Duodenal mucosa (tissue), 2 donors: ENCODE data around the gene SETMAR.
"Not testable (repeated sequence)": the region's sequence is repeated elsewhere in the genome, so short reads cannot be mapped to it uniquely, and the experiment has no call there.

Experiments
- H3K27ac ChIP-seq: one replicate; pipeline ENCODE4 v1.7.0; 2013; ENCODE audit warnings: low read depth, low read length
- H3K27me3 ChIP-seq, 2 donors: one replicate each; pipeline ENCODE4 v1.7.0; 2013; ENCODE audit warnings: low read length in 2 of 2, control low read depth in 1 of 2; ENCODE audit not compliant: insufficient read depth in 2 of 2, control insufficient read depth in 1 of 2
- H3K36me3 ChIP-seq, 2 donors: one replicate each; pipeline ENCODE4 v1.7.0; 2013; ENCODE audit warnings: low read length in 2 of 2, control low read depth in 1 of 2; ENCODE audit not compliant: insufficient read depth in 2 of 2, control insufficient read depth in 1 of 2
- H3K4me1 ChIP-seq, 2 donors: one replicate each; pipeline ENCODE4 v1.7.0; 2013; ENCODE audit warnings: low read length in 2 of 2, control low read depth in 1 of 2; ENCODE audit not compliant: insufficient read depth in 2 of 2, control insufficient read depth in 1 of 2
- H3K4me3 ChIP-seq, 2 donors: one replicate each; pipeline ENCODE4 v1.7.0; 2013; ENCODE audit warnings: low read length in 2 of 2, low read depth in 1 of 2
- H3K9ac ChIP-seq, 2 donors: one replicate each; pipeline ENCODE4 v1.7.0; 2013; ENCODE audit warnings: low read length in 2 of 2, low read depth in 1 of 2
- H3K9me3 ChIP-seq, 2 donors: one replicate each; pipeline ENCODE4 v1.7.0; 2013; ENCODE audit warnings: low read length in 2 of 2, control low read depth in 1 of 2; ENCODE audit not compliant: control insufficient read depth in 1 of 2

Gene SETMAR

GRCh38 chr3:4311496-4311895 is 8.3 kb downstream of the SETMAR start:
- Histone ChIP-seq H3K27me3 (no peaks in the 10 kb centered on the region), H3K4me3 (no peak overlapping the region), H3K27ac (no peak overlapping the region), H3K4me1 (peaks cover 0 to 4% of the 10 kb centered on the region in 2 donors), H3K9me3 (no peaks in the 10 kb centered on the region), H3K36me3 (peaks cover 5 to 28% of the 10 kb centered on the region in 2 donors), H3K9ac (no peak overlapping the region)

GRCh38 chr3:4313606-4314293 is 10.6 kb downstream of the SETMAR start:
- no peaks in the 10 kb centered on the region for H3K9me3 ChIP-seq
- no peak overlapping the region for H3K27ac ChIP-seq
- H3K4me1 ChIP-seq = peaks cover 0 to 4% of the 10 kb centered on the region in 2 donors
- peaks cover 5 to 33% of the 10 kb centered on the region in 2 donors for H3K36me3 ChIP-seq
- H3K27me3 ChIP-seq = no peaks in the 10 kb centered on the region
- H3K4me3 ChIP-seq = no peak overlapping the region
- no peak overlapping the region for H3K9ac ChIP-seq

- Histone ChIP-seq H3K9ac (no peak overlapping the region), H3K9me3 (no peaks in the 10 kb centered on the region), H3K4me3 (no peak overlapping the region), H3K36me3 (peaks cover 5 to 33% of the 10 kb centered on the region in 2 donors), H3K27me3 (no peaks in the 10 kb centered on the region), H3K4me1 (peaks cover 0 to 4% of the 10 kb centered on the region in 2 donors), H3K27ac (no peak overlapping the region)
Measured at GRCh38 chr3:4314688-4315087, 11.5 kb downstream of the SETMAR start.

- Histone ChIP-seq H3K27me3 (no peaks in the 10 kb centered on the region), H3K36me3 (peaks cover 0 to 10% of the 10 kb centered on the region in 2 donors), H3K9me3 (no peaks in the 10 kb centered on the region), H3K9ac (no peak overlapping the region), H3K4me3 (no peak overlapping the region), H3K4me1 (peaks cover 0 to 7% of the 10 kb centered on the region in 2 donors), H3K27ac (no peak overlapping the region)
Measured at GRCh38 chr3:4320096-4320911, 17.1 kb downstream of the SETMAR start.

- H3K4me3 ChIP-seq = no peak overlapping the region
- H3K9ac ChIP-seq = no peak overlapping the region
- H3K36me3 ChIP-seq = peaks cover 0 to 3% of the 10 kb centered on the region in 2 donors
- H3K4me1 ChIP-seq = peaks cover 0 to 7% of the 10 kb centered on the region in 2 donors
- H3K27ac ChIP-seq = no peak overlapping the region
- H3K9me3 ChIP-seq = no peaks in the 10 kb centered on the region
- no peaks in the 10 kb centered on the region for H3K27me3 ChIP-seq
Measured at GRCh38 chr3:4321732-4322131, 18.6 kb downstream of the SETMAR start.

GRCh38 chr3:4322635-4323034 is 19.5 kb downstream of the SETMAR start:
- H3K9me3 ChIP-seq = no peaks in the 10 kb centered on the region
- H3K27me3 ChIP-seq = no peaks in the 10 kb centered on the region
- H3K36me3 ChIP-seq = no peaks in the 10 kb centered on the region
- no peak overlapping the region for H3K27ac ChIP-seq
- no peak overlapping the region for H3K4me3 ChIP-seq
- no peak overlapping the region for H3K9ac ChIP-seq
- peaks cover 0 to 7% of the 10 kb centered on the region in 2 donors for H3K4me1 ChIP-seq

- H3K9ac ChIP-seq = no peak overlapping the region
- no peak overlapping the region for H3K4me3 ChIP-seq
- H3K4me1 ChIP-seq = peaks cover 0 to 7% of the 10 kb centered on the region in 2 donors
- no peaks in the 10 kb centered on the region for H3K27me3 ChIP-seq
- no peaks in the 10 kb centered on the region for H3K9me3 ChIP-seq
- no peaks in the 10 kb centered on the region for H3K36me3 ChIP-seq
- no peak overlapping the region for H3K27ac ChIP-seq
Measured at GRCh38 chr3:4323246-4324027, 20.3 kb downstream of the SETMAR start.

GRCh38 chr3:4326868-4327267 is 23.7 kb downstream of the SETMAR start:
- H3K27me3 ChIP-seq = no peaks in the 10 kb centered on the region
- H3K27ac ChIP-seq = no peak overlapping the region
- no peak overlapping the region for H3K9ac ChIP-seq
- no peaks in the 10 kb centered on the region for H3K9me3 ChIP-seq
- no peak overlapping the region for H3K4me3 ChIP-seq
- H3K36me3 ChIP-seq = no peaks in the 10 kb centered on the region
- H3K4me1 ChIP-seq = no peaks in the 10 kb centered on the region

- not testable (repeated sequence) for H3K9ac ChIP-seq, H3K4me1 ChIP-seq, H3K9me3 ChIP-seq, H3K27me3 ChIP-seq, H3K27ac ChIP-seq, H3K36me3 ChIP-seq, H3K4me3 ChIP-seq
Measured at GRCh38 chr3:4329806-4330205, 26.6 kb downstream of the SETMAR start.

- no peak overlapping the region for H3K4me3 ChIP-seq
- no peaks in the 10 kb centered on the region for H3K4me1 ChIP-seq
- H3K27me3 ChIP-seq = no peaks in the 10 kb centered on the region
- no peak overlapping the region for H3K27ac ChIP-seq
- H3K9me3 ChIP-seq = no peaks in the 10 kb centered on the region
- H3K9ac ChIP-seq = no peak overlapping the region
- H3K36me3 ChIP-seq = no peaks in the 10 kb centered on the region
Measured at GRCh38 chr3:4332111-4332510, 28.9 kb downstream of the SETMAR start.
